H1 (cell line): Measurements from ENCODE around the gene ERMARD. TPM values are rescaled to one million over a fixed set of nuclear protein-coding genes. Genes with fewer than 3 reads are reported as not detected.

Source experiments
- BCL11A ChIP-seq, 2 experiments: IDR thresholded peaks; one replicate each; pipeline ENCODE4 v1.6.1; 2011; ENCODE audit warnings: low read depth in 2 of 2, low read length in 2 of 2, mild to moderate bottlenecking in 2 of 2
- NANOG ChIP-seq: IDR thresholded peaks from 2 replicates; pipeline ENCODE4 v1.6.1; 2011; ENCODE audit warnings: low read length, low read depth, mild to moderate bottlenecking, inconsistent platforms; ENCODE audit not compliant: insufficient read depth, poor library complexity, severe bottlenecking
- SIX5 ChIP-seq: IDR thresholded peaks from 2 replicates; pipeline ENCODE4 v1.6.1; 2011; ENCODE audit warnings: mild to moderate bottlenecking, low read depth, low read length
- polyA plus RNA-seq, 7 experiments: library from polyadenylated mRNA; depleted of rRNA in 3 of 7; stranded (reverse) in 5 of 7; unstranded in 2 of 7; fragments of >200 nt in 5 of 7; fragments of 200-250 nt in 2 of 7; gene quantifications; 1 replicate in 5 of 7; 2 replicates in 1 of 7; 4 replicates in 1 of 7; pipeline versions ENCODE4 v1.2.1 to v1.2.3, GENCODE V29; 2011 to 2013; ENCODE audit warnings: missing spikeins in 2 of 7, mixed read lengths in 2 of 7
- total RNA-seq: library from RNA; stranded (reverse); fragmentation: NEBNext Ultra II Directional; extraction: Animal tissue kit (Norgen Biotek cat#: 25700); gene quantifications from 2 replicates; pipeline ENCODE4 v1.2.1, GENCODE V29; 2021

Gene ERMARD
- total and polyA plus RNA-seq, 2 of the 8 experiments (the other 6 are each of a cell fraction or from before 2014, with no cell fraction given): 12.2 to 25.6 TPM

DNA sequence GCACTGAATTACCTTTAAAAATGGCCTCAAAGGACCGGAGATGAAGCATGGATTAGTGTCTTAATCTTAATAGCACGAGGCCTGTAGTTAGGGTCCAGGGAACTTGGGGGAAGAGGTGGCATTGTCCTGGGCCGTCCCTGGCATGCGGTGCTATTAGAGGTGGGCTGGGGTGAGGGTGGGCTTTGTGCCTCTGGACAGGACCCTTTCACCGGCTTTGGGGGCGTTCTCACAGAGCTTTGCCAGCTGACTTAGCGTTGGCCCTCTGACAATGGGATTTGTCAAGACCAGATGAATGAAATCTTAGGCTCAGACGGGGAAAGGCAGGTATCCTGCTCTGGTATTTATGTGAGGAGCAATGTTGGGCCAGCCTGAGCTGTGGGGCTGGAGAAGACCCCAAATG lies 59.6 kb downstream of the ERMARD start (continued):
- TF ChIP-seq SIX5 (no peak), NANOG (no peak), BCL11A (IDR thresholded peaks at IDR 0.05; ENCODE audit: low read depth in 2 of 2, low read length in 2 of 2) (no peak)
- TF ChIP-seq, all 59 proteins: peak for 0
